HepG2 (cell line): Measurements from ENCODE around the gene INSIG2. TPM values are rescaled to one million over a fixed set of nuclear protein-coding genes. Genes with fewer than 3 reads are reported as not detected.

Experiments
- ELF4 ChIP-seq: sonication (generic); formaldehyde crosslinking; IDR thresholded peaks from 2 replicates; pipeline ENCODE4 v1.5.0; 2020; ENCODE audit warnings: missing genetic modification reagents, mild to moderate bottlenecking, moderate library complexity, borderline replicate concordance
- FOXO1 ChIP-seq: sonication (generic); formaldehyde crosslinking; IDR thresholded peaks from 2 replicates; pipeline ENCODE4 v1.4.0; 2020; ENCODE audit warnings: missing genetic modification reagents
- ISX ChIP-seq: sonication (generic); formaldehyde crosslinking; conservative IDR thresholded peaks from 2 replicates; pipeline ENCODE4 v1.5.0; 2020; ENCODE audit warnings: missing genetic modification reagents
- KDM3A ChIP-seq: IDR thresholded peaks from 2 replicates; pipeline ENCODE4 v1.6.1; 2018; ENCODE audit warnings: low read depth, missing compliant biosample characterization
- NFIC ChIP-seq: IDR thresholded peaks from 2 replicates; pipeline ENCODE4 v1.6.1; 2012; ENCODE audit warnings: mild to moderate bottlenecking, low read length, inconsistent platforms
- NR3C1 ChIP-seq: sonication (generic); formaldehyde crosslinking; IDR thresholded peaks from 2 replicates; pipeline ENCODE4 v1.4.0; 2020; ENCODE audit warnings: missing genetic modification reagents
- SATB2 ChIP-seq: sonication (generic); formaldehyde crosslinking; IDR thresholded peaks from 2 replicates; pipeline ENCODE4 v1.5.0; 2020; ENCODE audit warnings: missing genetic modification reagents
- YEATS2 ChIP-seq: sonication (generic); formaldehyde crosslinking; IDR thresholded peaks from 2 replicates; pipeline ENCODE4 v1.4.0; 2020; ENCODE audit warnings: missing genetic modification reagents, borderline replicate concordance
- ZFP82 ChIP-seq: sonication (generic); formaldehyde crosslinking; IDR thresholded peaks from 2 replicates; pipeline ENCODE4 v1.5.1; 2020; ENCODE audit warnings: mild to moderate bottlenecking, missing genetic modification reagents, borderline replicate concordance
- ZKSCAN1 ChIP-seq: fragments of 150-350 bp; IDR thresholded peaks from 2 replicates; pipeline ENCODE4 v1.6.1; 2014; ENCODE audit warnings: low read length
- ZNF124 ChIP-seq: sonication (generic); formaldehyde crosslinking; IDR thresholded peaks from 2 replicates; pipeline ENCODE4 v1.4.0; 2020; ENCODE audit warnings: missing genetic modification reagents
- ZNF225 ChIP-seq: sonication (generic); formaldehyde crosslinking; IDR thresholded peaks from 2 replicates; pipeline ENCODE4 v1.4.0; 2020; ENCODE audit warnings: mild to moderate bottlenecking, missing genetic modification reagents
- ZNF230 ChIP-seq: sonication (generic); formaldehyde crosslinking; IDR thresholded peaks from 2 replicates; pipeline ENCODE4 v1.4.0; 2020; ENCODE audit warnings: mild to moderate bottlenecking, missing genetic modification reagents
- ZNF569 ChIP-seq: sonication (generic); formaldehyde crosslinking; IDR thresholded peaks from 2 replicates; pipeline ENCODE4 v1.5.0; 2020; ENCODE audit warnings: mild to moderate bottlenecking, missing genetic modification reagents, moderate library complexity, borderline replicate concordance
- ZNF749 ChIP-seq: sonication (generic); formaldehyde crosslinking; IDR thresholded peaks from 2 replicates; pipeline ENCODE4 v1.8.0; 2022; ENCODE audit warnings: mild to moderate bottlenecking, missing genetic modification reagents, moderate library complexity, borderline replicate concordance
- polyA plus RNA-seq, 8 experiments: library from polyadenylated mRNA; depleted of rRNA in 3 of 8; stranded (reverse) in 7 of 8; unstranded in 1 of 8; fragments of >200 nt; fragmentation: Illumina TruSeq in 4 of 8; extraction: Trizol in 4 of 8; gene quantifications; 2 replicates each; pipeline versions ENCODE4 v1.2.1 to v1.2.3, GENCODE V29; 2011 to 2016; ENCODE audit warnings: low read depth in 4 of 8, missing spikeins in 1 of 8, mixed read lengths in 1 of 8; ENCODE audit not compliant: insufficient read depth in 1 of 8
- total RNA-seq, 5 experiments: library from RNA; depleted of rRNA; stranded (reverse); fragments of >200 nt; fragmentation: Illumina TruSeq; extraction: Trizol; gene quantifications; 2 replicates each; pipeline ENCODE4 v1.2.3, GENCODE V29; 2016; ENCODE audit warnings: low read depth in 1 of 5
- TF ChIP-seq, protein P1 (sequence below): sonication (generic); formaldehyde crosslinking; IDR thresholded peaks from 2 replicates; pipeline ENCODE4 v1.5.0; 2020; ENCODE audit warnings: mild to moderate bottlenecking, missing genetic modification reagents, borderline replicate concordance
- TF ChIP-seq, protein P2 (sequence below): sonication (generic); formaldehyde crosslinking; IDR thresholded peaks from 2 replicates; pipeline ENCODE4 v1.4.0; 2020; ENCODE audit warnings: mild to moderate bottlenecking, missing genetic modification reagents, borderline replicate concordance
- TF ChIP-seq, protein P3 (sequence below): IDR thresholded peaks from 2 replicates; pipeline ENCODE4 v1.6.1; 2016; ENCODE audit warnings: missing compliant biosample characterization, missing genetic modification reagents, borderline replicate concordance

The INSIG2 gene
- total and polyA plus RNA-seq, 2 of the 13 experiments (the other 11 are each of a cell fraction or from before 2014, with no cell fraction given): 73.5 to 481 TPM

DNA sequence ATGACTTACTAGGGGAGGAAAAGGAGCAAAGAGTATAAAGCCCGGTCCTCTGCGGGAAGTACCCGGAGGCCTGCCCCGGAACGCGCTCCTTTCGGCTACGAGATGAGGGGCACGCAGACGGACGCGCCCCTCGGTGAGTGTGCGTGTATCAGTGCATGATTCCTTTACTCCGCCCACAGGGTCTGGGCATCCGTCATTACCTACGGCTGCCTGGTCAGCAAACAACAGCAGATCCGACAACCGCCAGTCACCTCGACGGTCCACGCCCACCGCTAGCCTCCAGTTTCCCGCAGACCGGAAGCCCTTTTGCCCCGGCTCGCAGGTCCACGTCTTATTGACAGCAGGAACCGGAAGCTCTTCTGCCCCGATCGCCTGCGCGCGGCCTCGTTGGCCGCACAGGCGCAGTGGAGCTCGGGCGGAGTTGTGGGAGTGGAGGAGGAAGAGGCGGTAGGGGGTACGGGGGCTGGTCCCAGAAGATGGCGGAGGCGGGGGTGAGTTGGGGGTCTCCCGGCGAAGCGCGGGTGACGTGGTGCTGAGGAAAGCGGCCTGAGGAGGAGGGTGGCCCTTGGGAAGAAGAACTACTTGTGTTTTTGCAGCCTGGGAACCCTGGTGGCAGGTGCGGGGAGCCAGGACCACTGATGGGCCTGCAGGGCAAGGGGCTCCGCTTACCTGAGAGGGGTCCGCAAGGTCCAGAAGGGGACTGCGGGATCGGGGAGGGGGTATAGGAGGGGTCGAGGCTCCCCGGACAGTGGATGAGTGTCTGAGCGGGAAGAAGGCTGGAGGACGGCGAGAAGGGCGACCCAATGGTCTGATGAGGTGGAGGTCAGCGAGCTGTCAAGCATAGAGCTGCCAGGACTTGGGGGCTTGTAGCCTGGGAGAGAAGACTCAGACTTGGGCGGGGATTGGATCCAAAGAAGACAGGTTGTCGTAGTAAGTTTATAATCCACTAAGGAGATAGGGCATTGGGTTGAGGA, at the start of gene INSIG2 (continued):
- TF ChIP-seq, protein P1, sequence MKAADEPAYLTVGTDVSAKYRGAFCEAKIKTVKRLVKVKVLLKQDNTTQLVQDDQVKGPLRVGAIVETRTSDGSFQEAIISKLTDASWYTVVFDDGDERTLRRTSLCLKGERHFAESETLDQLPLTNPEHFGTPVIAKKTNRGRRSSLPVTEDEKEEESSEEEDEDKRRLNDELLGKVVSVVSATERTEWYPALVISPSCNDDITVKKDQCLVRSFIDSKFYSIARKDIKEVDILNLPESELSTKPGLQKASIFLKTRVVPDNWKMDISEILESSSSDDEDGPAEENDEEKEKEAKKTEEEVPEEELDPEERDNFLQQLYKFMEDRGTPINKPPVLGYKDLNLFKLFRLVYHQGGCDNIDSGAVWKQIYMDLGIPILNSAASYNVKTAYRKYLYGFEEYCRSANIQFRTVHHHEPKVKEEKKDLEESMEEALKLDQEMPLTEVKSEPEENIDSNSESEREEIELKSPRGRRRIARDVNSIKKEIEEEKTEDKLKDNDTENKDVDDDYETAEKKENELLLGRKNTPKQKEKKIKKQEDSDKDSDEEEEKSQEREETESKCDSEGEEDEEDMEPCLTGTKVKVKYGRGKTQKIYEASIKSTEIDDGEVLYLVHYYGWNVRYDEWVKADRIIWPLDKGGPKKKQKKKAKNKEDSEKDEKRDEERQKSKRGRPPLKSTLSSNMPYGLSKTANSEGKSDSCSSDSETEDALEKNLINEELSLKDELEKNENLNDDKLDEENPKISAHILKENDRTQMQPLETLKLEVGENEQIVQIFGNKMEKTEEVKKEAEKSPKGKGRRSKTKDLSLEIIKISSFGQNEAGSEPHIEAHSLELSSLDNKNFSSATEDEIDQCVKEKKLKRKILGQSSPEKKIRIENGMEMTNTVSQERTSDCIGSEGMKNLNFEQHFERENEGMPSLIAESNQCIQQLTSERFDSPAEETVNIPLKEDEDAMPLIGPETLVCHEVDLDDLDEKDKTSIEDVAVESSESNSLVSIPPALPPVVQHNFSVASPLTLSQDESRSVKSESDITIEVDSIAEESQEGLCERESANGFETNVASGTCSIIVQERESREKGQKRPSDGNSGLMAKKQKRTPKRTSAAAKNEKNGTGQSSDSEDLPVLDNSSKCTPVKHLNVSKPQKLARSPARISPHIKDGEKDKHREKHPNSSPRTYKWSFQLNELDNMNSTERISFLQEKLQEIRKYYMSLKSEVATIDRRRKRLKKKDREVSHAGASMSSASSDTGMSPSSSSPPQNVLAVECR: peak; percentile 79
- TF ChIP-seq, protein P2, sequence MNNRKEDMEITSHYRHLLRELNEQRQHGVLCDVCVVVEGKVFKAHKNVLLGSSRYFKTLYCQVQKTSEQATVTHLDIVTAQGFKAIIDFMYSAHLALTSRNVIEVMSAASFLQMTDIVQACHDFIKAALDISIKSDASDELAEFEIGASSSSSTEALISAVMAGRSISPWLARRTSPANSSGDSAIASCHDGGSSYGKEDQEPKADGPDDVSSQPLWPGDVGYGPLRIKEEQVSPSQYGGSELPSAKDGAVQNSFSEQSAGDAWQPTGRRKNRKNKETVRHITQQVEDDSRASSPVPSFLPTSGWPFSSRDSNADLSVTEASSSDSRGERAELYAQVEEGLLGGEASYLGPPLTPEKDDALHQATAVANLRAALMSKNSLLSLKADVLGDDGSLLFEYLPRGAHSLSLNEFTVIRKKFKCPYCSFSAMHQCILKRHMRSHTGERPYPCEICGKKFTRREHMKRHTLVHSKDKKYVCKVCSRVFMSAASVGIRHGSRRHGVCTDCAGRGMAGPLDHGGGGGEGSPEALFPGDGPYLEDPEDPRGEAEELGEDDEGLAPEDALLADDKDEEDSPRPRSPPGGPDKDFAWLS (CRISPR knock-in tag): no peak
- TF ChIP-seq YEATS2 (peak; percentile 56), ZNF124 (CRISPR knock-in tag) (peak; percentile 84; the same call in 1 of the 2 replicates), ZKSCAN1 (no peak), NR3C1 (CRISPR knock-in tag) (no peak), ZNF230 (peak; percentile 26), ZFP82 (CRISPR knock-in tag) (no peak), ZNF749 (CRISPR knock-in tag) (0 out of 2 replicates have a peak, but pooled peaks have one; percentile 36), ZNF569 (CRISPR knock-in tag) (no peak), NFIC (no peak), SATB2 (no peak), KDM3A (no peak), ISX (CRISPR knock-in tag) (no peak), FOXO1 (CRISPR knock-in tag) (peak; percentile 92), ELF4 (CRISPR knock-in tag) (peak; percentile 74; the same call in 1 of the 2 replicates), ZNF225 (CRISPR knock-in tag) (peak; percentile 86; the same call in 1 of the 2 replicates)
- TF ChIP-seq, protein P3, sequence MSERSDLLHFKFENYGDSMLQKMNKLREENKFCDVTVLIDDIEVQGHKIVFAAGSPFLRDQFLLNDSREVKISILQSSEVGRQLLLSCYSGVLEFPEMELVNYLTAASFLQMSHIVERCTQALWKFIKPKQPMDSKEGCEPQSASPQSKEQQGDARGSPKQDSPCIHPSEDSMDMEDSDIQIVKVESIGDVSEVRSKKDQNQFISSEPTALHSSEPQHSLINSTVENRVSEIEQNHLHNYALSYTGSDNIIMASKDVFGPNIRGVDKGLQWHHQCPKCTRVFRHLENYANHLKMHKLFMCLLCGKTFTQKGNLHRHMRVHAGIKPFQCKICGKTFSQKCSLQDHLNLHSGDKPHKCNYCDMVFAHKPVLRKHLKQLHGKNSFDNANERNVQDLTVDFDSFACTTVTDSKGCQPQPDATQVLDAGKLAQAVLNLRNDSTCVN: peak; percentile 37; the same call in 1 of the 2 replicates
